Panc1 (cell line): ENCODE measurements around the gene RALGPS1.

Experiments
- CTCF ChIP-seq: fragments of 450-650 bp; IDR thresholded peaks from 2 replicates; pipeline ENCODE4 v1.5.1; 2017; ENCODE audit warnings: mild to moderate bottlenecking
- REST ChIP-seq, 2 experiments: IDR thresholded peaks; 2 replicates each; pipeline ENCODE4 v1.6.1; 2011 to 2012; ENCODE audit warnings: low read depth in 2 of 2, control low read depth in 1 of 2, low read length in 1 of 2, mild to moderate bottlenecking in 1 of 2, moderate library complexity in 1 of 2; ENCODE audit not compliant: insufficient read depth in 1 of 2

GRCh38 chr9:126956917-126957686, 42.5 kb downstream of the RALGPS1 start:
- TF ChIP-seq CTCF (no peak), REST (IDR thresholded peaks at IDR 0.05; ENCODE audit: insufficient read depth in 1 of 2, low read depth in 2 of 2, low read length in 1 of 2) (no peak)
